SU-DHL-6 (cell line): Measurements from ENCODE around the gene SMOC1.

ENCODE experiments used
- H2AFZ ChIP-seq: fragments of 200-600 bp; sonication (generic); 2 replicates; pipeline ENCODE4 v1.6.1; 2014; ENCODE audit warnings: low read depth, mild to moderate bottlenecking, moderate library complexity, mixed read lengths, antibody characterized with exemption, low read length; ENCODE audit not compliant: severe bottlenecking
- H3F3A ChIP-seq: fragments of 200-600 bp; shearing (Covaris generic); 2 replicates; pipeline ENCODE4 v1.6.0; 2016; ENCODE audit warnings: antibody characterized with exemption, mild to moderate bottlenecking; ENCODE audit not compliant: insufficient read depth
- H3K27ac ChIP-seq: fragments of 200-600 bp; sonication (generic); 2 replicates; pipeline ENCODE4 v1.5.1; 2016; ENCODE audit warnings: low read depth, mild to moderate bottlenecking, low read length, moderate library complexity, mixed read lengths
- H3K27me3 ChIP-seq: fragments of 200-600 bp; sonication (generic), shearing (Covaris generic); 2 replicates; pipeline ENCODE4 v1.6.0; 2014; ENCODE audit warnings: mild to moderate bottlenecking, low read length
- H3K36me3 ChIP-seq: fragments of 200-600 bp; sonication (generic); 2 replicates; pipeline ENCODE4 v1.6.1; 2014; ENCODE audit warnings: mild to moderate bottlenecking, low read length, mixed read lengths
- H3K4me2 ChIP-seq: fragments of 300-600, 200-600 bp; shearing (Covaris generic), sonication (generic); 2 replicates; pipeline ENCODE4 v1.6.0; 2014; ENCODE audit warnings: low read length, low read depth, mild to moderate bottlenecking; ENCODE audit not compliant: poor library complexity, severe bottlenecking
- H3K4me3 ChIP-seq: fragments of 200-600 bp; sonication (generic); 2 replicates; pipeline ENCODE4 v1.5.1; 2014; ENCODE audit warnings: antibody characterized with exemption, low read length, mild to moderate bottlenecking, mixed read lengths; ENCODE audit not compliant: insufficient read depth, poor library complexity, severe bottlenecking
- H3K79me2 ChIP-seq: fragments of 200-600 bp; sonication (generic); 2 replicates; pipeline ENCODE4 v1.6.1; 2014; ENCODE audit warnings: mild to moderate bottlenecking, low read length, moderate library complexity; ENCODE audit not compliant: insufficient read depth
- H3K9ac ChIP-seq: fragments of 200-600 bp; sonication (generic); 2 replicates; pipeline ENCODE4 v1.7.0; 2014; ENCODE audit warnings: mild to moderate bottlenecking, low read length
- H3K9me2 ChIP-seq: fragments of 200-600 bp; sonication (generic); replicated peaks from 2 replicates; pipeline ENCODE4 v1.6.1; 2014; ENCODE audit warnings: low read length; ENCODE audit not compliant: insufficient read depth
- H3K9me3 ChIP-seq: fragments of 200-600 bp; sonication (generic); 2 replicates; pipeline ENCODE4 v1.6.1; 2014; ENCODE audit warnings: low read length, mixed read lengths; ENCODE audit not compliant: insufficient read depth
- H4K20me1 ChIP-seq: fragments of 200-600 bp; sonication (generic); 2 replicates; pipeline ENCODE4 v1.6.1; 2014; ENCODE audit warnings: low read depth, mild to moderate bottlenecking, antibody characterized with exemption, low read length, moderate library complexity, mixed read lengths
- CTCF ChIP-seq: fragments of 200-600 bp; sonication (generic); IDR thresholded peaks from one replicate; pipeline ENCODE4 v1.5.1; 2017; ENCODE audit warnings: antibody characterized with exemption, mild to moderate bottlenecking, low read length, moderate library complexity; ENCODE audit not compliant: insufficient read depth, poor library complexity, severe bottlenecking
- EZH2phosphoT487 ChIP-seq: fragments of 200-600 bp; sonication (generic), shearing (Covaris generic); conservative IDR thresholded peaks from 2 replicates; pipeline ENCODE4 v1.6.1; 2018; ENCODE audit warnings: mild to moderate bottlenecking, antibody characterized with exemption, low read length, moderate library complexity, mixed read lengths

The SMOC1 gene

GRCh38 chr14:70011098-70011497 is 131.9 kb downstream of the SMOC1 start:
- Histone ChIP-seq H3K36me3 (no peaks in the 10 kb centered on the region), H3K9ac (no peak overlapping the region), H3K79me2 (no peaks in the 10 kb centered on the region), H3K27ac (no peak overlapping the region), H3K4me3 (no peak overlapping the region), H3K9me2 (no peaks in the 10 kb centered on the region), H3F3A (no peaks in the 10 kb centered on the region), H3K4me2 (no peak overlapping the region), H3K9me3 (no peaks in the 10 kb centered on the region), H2AFZ (no peak overlapping the region), H4K20me1 (no peaks in the 10 kb centered on the region), H3K27me3 (no peaks in the 10 kb centered on the region)
- TF ChIP-seq CTCF (no peak), EZH2phosphoT487 (no peak)

GRCh38 chr14:70011708-70012107 is 132.5 kb downstream of the SMOC1 start:
- no peaks in the 10 kb centered on the region for H3K27me3 ChIP-seq
- H3F3A ChIP-seq, result no peaks in the 10 kb centered on the region
- TF ChIP-seq CTCF, result no peak
- no peak for TF ChIP-seq EZH2phosphoT487
- H3K4me3 ChIP-seq, result no peak overlapping the region
- H3K9me3 ChIP-seq, result no peaks in the 10 kb centered on the region
- H3K9ac ChIP-seq, result no peak overlapping the region
- no peaks in the 10 kb centered on the region for H3K36me3 ChIP-seq
- no peak overlapping the region for H2AFZ ChIP-seq
- H3K79me2 ChIP-seq, result no peaks in the 10 kb centered on the region
- H3K27ac ChIP-seq, result no peak overlapping the region
- no peaks in the 10 kb centered on the region for H3K9me2 ChIP-seq
- H3K4me2 ChIP-seq, result no peak overlapping the region
- H4K20me1 ChIP-seq, result no peaks in the 10 kb centered on the region

- Histone ChIP-seq H3K9ac (no peak overlapping the region), H3K36me3 (no peaks in the 10 kb centered on the region), H3K27me3 (no peaks in the 10 kb centered on the region), H3K27ac (no peak overlapping the region), H2AFZ (no peak overlapping the region), H4K20me1 (no peaks in the 10 kb centered on the region), H3K9me2 (no peaks in the 10 kb centered on the region), H3K4me2 (no peak overlapping the region), H3F3A (no peaks in the 10 kb centered on the region), H3K9me3 (no peaks in the 10 kb centered on the region), H3K4me3 (no peak overlapping the region), H3K79me2 (no peaks in the 10 kb centered on the region)
- no peak for TF ChIP-seq EZH2phosphoT487
- TF ChIP-seq CTCF, result peak; percentile 61
Measured at GRCh38 chr14:70013271-70013873, 134.2 kb downstream of the SMOC1 start.
